NCI-H82 (cell line): ENCODE measurements around the gene PDE11A.
A peak's percentile ranks its signal among the peaks of the same experiment; 100 is the strongest.
"Not testable (repeated sequence)": the region's sequence is repeated elsewhere in the genome, so short reads cannot be mapped to it uniquely, and the experiment has no call there.

Source experiments
- DNase-seq: peaks from one replicate; lab custom pipeline; 2025; lab: John Stamatoyannopoulos, UW

The PDE11A gene

GRCh38 chr2:178008636-178009289, 63.8 kb downstream of the PDE11A start:
- DNase-seq, result peak; percentile 74

GRCh38 chr2:178006710-178007109, 65.9 kb downstream of the PDE11A start:
- no peak for DNase-seq

GRCh38 chr2:178005756-178006155, 66.8 kb downstream of the PDE11A start:
- DNase-seq, result no peak

- DNase-seq, result no peak
Measured at GRCh38 chr2:178002038-178002437, 70.5 kb downstream of the PDE11A start.

- no peak for DNase-seq
Measured at GRCh38 chr2:177998996-177999395, 73.6 kb downstream of the PDE11A start.

GRCh38 chr2:177998006-177998405, 74.6 kb downstream of the PDE11A start:
- no peak for DNase-seq

GRCh38 chr2:177992992-177993391, 79.6 kb downstream of the PDE11A start:
- no peak for DNase-seq

- no peak for DNase-seq
Measured at GRCh38 chr2:177989029-177989885, 83.3 kb downstream of the PDE11A start.

- DNase-seq, result peak; percentile 9
Measured at GRCh38 chr2:177984749-177985148, 87.8 kb downstream of the PDE11A start.

- DNase-seq, result peak; percentile 86
Measured at GRCh38 chr2:177983183-177983788, 89.3 kb downstream of the PDE11A start.

GRCh38 chr2:177972782-177973181, 99.8 kb downstream of the PDE11A start:
- no peak for DNase-seq

- no peak for DNase-seq
Measured at GRCh38 chr2:177972123-177972522, 100.5 kb downstream of the PDE11A start.

- DNase-seq, result no peak
Measured at GRCh38 chr2:177970670-177971454, 101.7 kb downstream of the PDE11A start.

GRCh38 chr2:177964892-177965291, 107.7 kb downstream of the PDE11A start:
- no peak for DNase-seq

GRCh38 chr2:177952151-177952550, 120.4 kb downstream of the PDE11A start:
- DNase-seq, result no peak

- not testable (repeated sequence) for DNase-seq
Measured at GRCh38 chr2:177947598-177947997, 125.0 kb downstream of the PDE11A start.

GRCh38 chr2:177944530-177944929, 128.0 kb downstream of the PDE11A start:
- not testable (repeated sequence) for DNase-seq

- no peak for DNase-seq
Measured at GRCh38 chr2:177942731-177943130, 129.8 kb downstream of the PDE11A start.

GRCh38 chr2:177939211-177939610, 133.4 kb downstream of the PDE11A start:
- no peak for DNase-seq

- DNase-seq, result no peak
Measured at GRCh38 chr2:177930916-177931315, 141.7 kb downstream of the PDE11A start.

- peak; percentile 58 for DNase-seq
Measured at GRCh38 chr2:177929662-177930522, 142.7 kb downstream of the PDE11A start.
